MG63 (cell line): Measurements from ENCODE around the gene ZFYVE27. TPM values are rescaled to one million over a fixed set of nuclear protein-coding genes. Genes with fewer than 3 reads are reported as not detected.

ENCODE experiments used
- DNase-seq: peaks from one replicate; pipeline ENCODE4 v3.0.0-alpha.2; 2020
- H3K27me3 ChIP-seq: fragments of 250-450 bp; sonication (Bioruptor Pico); 2 replicates; pipeline ENCODE4 v1.5.1; 2020; ENCODE audit warnings: mild to moderate bottlenecking, moderate library complexity
- H3K36me3 ChIP-seq: fragments of 250-450 bp; sonication (Bioruptor Pico); 2 replicates; pipeline ENCODE4 v1.5.1; 2020; ENCODE audit warnings: mild to moderate bottlenecking, moderate library complexity
- H3K4me3 ChIP-seq: fragments of 250-450 bp; sonication (Bioruptor Pico); 2 replicates; pipeline ENCODE4 v1.5.1; 2020; ENCODE audit warnings: mild to moderate bottlenecking, moderate library complexity
- H3K9me3 ChIP-seq: fragments of 250-450 bp; sonication (Bioruptor Pico); 2 replicates; pipeline ENCODE4 v1.5.1; 2020; ENCODE audit warnings: mild to moderate bottlenecking, moderate library complexity
- total RNA-seq: library from RNA; depleted of rRNA; stranded (reverse); fragments of >200 nt; shearing (Covaris generic); gene quantifications from 2 replicates; pipeline ENCODE4 v1.2.3, GENCODE V29; 2014; ENCODE audit warnings: low replicate concordance

The ZFYVE27 gene
- total RNA-seq, 1 experiment from 2014 or later = 18.2 TPM

GRCh38 chr10:97771913-97772823 is 35.2 kb downstream of the ZFYVE27 start, which contains the start of gene SFRP5:
Gene SFRP5 (minus strand): TSS chr10:97771999. CDS start chr10:97771833, 166 bp downstream.
- no peak within 1 kb of the TSS for H3K4me3 ChIP-seq
- H3K9me3 ChIP-seq = no peaks in the 10 kb centered on the region
- DNase-seq = no peak
- H3K27me3 ChIP-seq = peaks cover 24% of the 10 kb centered on the region
- H3K36me3 ChIP-seq = no peaks in the 10 kb centered on the region

- no peaks in the 10 kb centered on the region for H3K36me3 ChIP-seq
- H3K27me3 ChIP-seq = peaks cover 24% of the 10 kb centered on the region
- no peak for DNase-seq
- H3K9me3 ChIP-seq = no peaks in the 10 kb centered on the region
- no peak overlapping the region for H3K4me3 ChIP-seq
Measured at GRCh38 chr10:97773096-97773495, 36.2 kb downstream of the ZFYVE27 start.

- Histone ChIP-seq H3K4me3 (no peak overlapping the region), H3K27me3 (peaks cover 24% of the 10 kb centered on the region)
- DNase-seq = no peak
Measured at GRCh38 chr10:97774811-97775294, 37.9 kb downstream of the ZFYVE27 start.

GRCh38 chr10:97777143-97777542 is 40.2 kb downstream of the ZFYVE27 start:
- DNase-seq = no peak
- peaks cover 10% of the 10 kb centered on the region; the same call in 1 of the 2 replicates for H3K27me3 ChIP-seq

More at GRCh38 chr10:97774811-97775294, 37.9 kb downstream of the ZFYVE27 start:
- no peaks in the 10 kb centered on the region for H3K36me3 ChIP-seq
- H3K9me3 ChIP-seq = no peaks in the 10 kb centered on the region

GRCh38 chr10:97778452-97779302 is 41.7 kb downstream of the ZFYVE27 start:
- Histone ChIP-seq H3K36me3 (no peaks in the 10 kb centered on the region), H3K9me3 (no peaks in the 10 kb centered on the region), H3K27me3 (no peaks in the 10 kb centered on the region), H3K4me3 (no peak overlapping the region)
- no peak for DNase-seq

More at GRCh38 chr10:97777143-97777542, 40.2 kb downstream of the ZFYVE27 start:
- Histone ChIP-seq H3K36me3 (no peaks in the 10 kb centered on the region), H3K4me3 (no peak overlapping the region), H3K9me3 (no peaks in the 10 kb centered on the region)

- no peak for DNase-seq
- H3K27me3 ChIP-seq = no peaks in the 10 kb centered on the region
- no peak overlapping the region for H3K4me3 ChIP-seq
- no peaks in the 10 kb centered on the region for H3K36me3 ChIP-seq
- no peaks in the 10 kb centered on the region for H3K9me3 ChIP-seq
Measured at GRCh38 chr10:97779492-97779891, 42.6 kb downstream of the ZFYVE27 start.

GRCh38 chr10:97779975-97780374 is 43.0 kb downstream of the ZFYVE27 start:
- no peaks in the 10 kb centered on the region for H3K27me3 ChIP-seq
- H3K9me3 ChIP-seq = no peaks in the 10 kb centered on the region
- no peaks in the 10 kb centered on the region for H3K36me3 ChIP-seq

GRCh38 chr10:97780841-97781617 is 44.1 kb downstream of the ZFYVE27 start:
- no peak overlapping the region for H3K4me3 ChIP-seq
- no peaks in the 10 kb centered on the region for H3K27me3 ChIP-seq
- H3K9me3 ChIP-seq = no peaks in the 10 kb centered on the region
- DNase-seq = peak; percentile 19
- H3K36me3 ChIP-seq = no peaks in the 10 kb centered on the region

More at GRCh38 chr10:97779975-97780374, 43.0 kb downstream of the ZFYVE27 start:
- H3K4me3 ChIP-seq = no peak overlapping the region
- DNase-seq = no peak

GRCh38 chr10:97781618-97782331 is 44.8 kb downstream of the ZFYVE27 start:
- Histone ChIP-seq H3K27me3 (no peaks in the 10 kb centered on the region), H3K4me3 (no peak overlapping the region), H3K36me3 (no peaks in the 10 kb centered on the region), H3K9me3 (no peaks in the 10 kb centered on the region)
- DNase-seq = no peak

- no peaks in the 10 kb centered on the region for H3K36me3 ChIP-seq
- H3K9me3 ChIP-seq = no peaks in the 10 kb centered on the region
- H3K27me3 ChIP-seq = no peaks in the 10 kb centered on the region
- DNase-seq = no peak
- no peak overlapping the region for H3K4me3 ChIP-seq
Measured at GRCh38 chr10:97782455-97783228, 45.7 kb downstream of the ZFYVE27 start.

GRCh38 chr10:97784200-97784810 is 47.4 kb downstream of the ZFYVE27 start:
- no peaks in the 10 kb centered on the region for H3K27me3 ChIP-seq
- no peaks in the 10 kb centered on the region for H3K9me3 ChIP-seq
- no peak for DNase-seq
- no peaks in the 10 kb centered on the region for H3K36me3 ChIP-seq
- no peak overlapping the region for H3K4me3 ChIP-seq

- H3K36me3 ChIP-seq = no peaks in the 10 kb centered on the region
- no peak overlapping the region for H3K4me3 ChIP-seq
Measured at GRCh38 chr10:97785231-97785630, 48.3 kb downstream of the ZFYVE27 start.

GRCh38 chr10:97785731-97786130 is 48.8 kb downstream of the ZFYVE27 start:
- no peak for DNase-seq
- Histone ChIP-seq H3K36me3 (no peaks in the 10 kb centered on the region), H3K27me3 (no peaks in the 10 kb centered on the region), H3K4me3 (no peak overlapping the region), H3K9me3 (no peaks in the 10 kb centered on the region)

More at GRCh38 chr10:97785231-97785630, 48.3 kb downstream of the ZFYVE27 start:
- no peak for DNase-seq
- no peaks in the 10 kb centered on the region for H3K27me3 ChIP-seq
- no peaks in the 10 kb centered on the region for H3K9me3 ChIP-seq

- no peaks in the 10 kb centered on the region for H3K27me3 ChIP-seq
- DNase-seq = no peak
- no peaks in the 10 kb centered on the region for H3K9me3 ChIP-seq
- no peaks in the 10 kb centered on the region for H3K36me3 ChIP-seq
- H3K4me3 ChIP-seq = no peak overlapping the region
Measured at GRCh38 chr10:97788552-97789442, 51.9 kb downstream of the ZFYVE27 start.
